Choroid plexus epithelial cell (primary cell): Measurements from ENCODE around the gene ULBP2.
"Not testable (repeated sequence)": the region's sequence is repeated elsewhere in the genome, so short reads cannot be mapped to it uniquely, and the experiment has no call there.

ENCODE experiments used
- DNase-seq: peaks from one replicate; pipeline ENCODE4 v3.0.0-alpha.2; 2010; ENCODE audit warnings: low read depth
- H3K4me3 ChIP-seq: 2 replicates; pipeline ENCODE4 v1.5.1; 2011; ENCODE audit warnings: low read depth, mild to moderate bottlenecking, control low read depth, low read length, moderate library complexity
- CTCF ChIP-seq: conservative IDR thresholded peaks from 2 replicates; pipeline ENCODE4 v1.5.1; 2011; ENCODE audit warnings: low read depth, mild to moderate bottlenecking, control low read depth, inconsistent platforms, low read length, moderate library complexity

The ULBP2 gene

GRCh38 chr6:149924206-149924932 lies 17.4 kb upstream of the ULBP2 start:
- TF ChIP-seq CTCF: no peak
- no peak for DNase-seq
- no peak overlapping the region for H3K4me3 ChIP-seq

- no peak for TF ChIP-seq CTCF
- H3K4me3 ChIP-seq: no peak overlapping the region
- DNase-seq: no peak
Measured at GRCh38 chr6:149924933-149925252, 16.9 kb upstream of the ULBP2 start.

- H3K4me3 ChIP-seq: peak overlapping the region; percentile 66
- peak; percentile 54 for DNase-seq
- no peak for TF ChIP-seq CTCF
Measured at GRCh38 chr6:149925253-149925973, 16.4 kb upstream of the ULBP2 start.

- peak overlapping the region; percentile 66 for H3K4me3 ChIP-seq
- peak; percentile 90 for TF ChIP-seq CTCF
- peak; percentile 81 for DNase-seq
Measured at GRCh38 chr6:149925974-149926777, 15.6 kb upstream of the ULBP2 start.

GRCh38 chr6:149927025-149927424 lies 14.8 kb upstream of the ULBP2 start:
- DNase-seq: not testable (repeated sequence)

GRCh38 chr6:149929422-149929821 lies 12.4 kb upstream of the ULBP2 start:
- peak; percentile 71 for TF ChIP-seq CTCF
- H3K4me3 ChIP-seq: no peak overlapping the region
- no peak for DNase-seq

More at GRCh38 chr6:149927025-149927424, 14.8 kb upstream of the ULBP2 start:
- not testable (repeated sequence) for H3K4me3 ChIP-seq

GRCh38 chr6:149931501-149931900 lies 10.3 kb upstream of the ULBP2 start:
- TF ChIP-seq CTCF: no peak
- H3K4me3 ChIP-seq: no peak overlapping the region
- no peak for DNase-seq
